Caco-2 (cell line): Measurements from ENCODE around the gene BANP. TPM values are rescaled to one million over a fixed set of nuclear protein-coding genes. Genes with fewer than 3 reads are reported as not detected.

Experiments
- BruUV-seq: library from RNA; stranded (reverse); fragments of 400-500 nt; replicated peaks from 2 replicates; lab custom pipeline; 2021; lab: Mats Ljungman, UMichigan
- CTCF ChIA-PET: fragments of 300-600 bp; sonication (Branson Sonifier 250); formaldehyde crosslinking; loops from one replicate; lab custom pipeline; 2022; ENCODE audit warnings: antibody characterized with exemption; lab: Charles Lee
- POLR2A ChIA-PET: fragments of 300-600 bp; sonication (Branson Sonifier 250); formaldehyde crosslinking; loops from one replicate; lab custom pipeline; 2022; ENCODE audit warnings: antibody characterized with exemption; lab: Charles Lee
- DNase-seq, 2 experiments: peaks; one replicate each; pipeline versions ENCODE4 v3.0.0 to v3.0.0-alpha.2; 2020 to 2022
- H3K27me3 ChIP-seq: replicated peaks from 2 replicates; pipeline ENCODE4 v1.6.0; 2011; ENCODE audit warnings: low read length; ENCODE audit not compliant: control insufficient read depth, insufficient read depth
- H3K36me3 ChIP-seq: 2 replicates; pipeline ENCODE4 v1.5.1; 2011; ENCODE audit warnings: low read length; ENCODE audit not compliant: control insufficient read depth, insufficient read depth
- H3K4me1 ChIP-seq: fragments of 250-450 bp; sonication (Bioruptor Pico); 2 replicates; pipeline ENCODE4 v1.5.1; 2020; ENCODE audit warnings: mild to moderate bottlenecking
- H3K4me3 ChIP-seq: 2 replicates; pipeline ENCODE4 v1.5.1; 2011; ENCODE audit warnings: low read depth, mild to moderate bottlenecking, control low read depth, low read length
- H3K9me3 ChIP-seq: fragments of 250-450 bp; sonication (Bioruptor Pico); 2 replicates; pipeline ENCODE4 v1.5.1; 2020; ENCODE audit warnings: mild to moderate bottlenecking, moderate library complexity
- H3K27ac Mint-ChIP-seq: one replicate; pipeline ENCODE4 v1.8.0; 2022; ENCODE audit warnings: mixed read lengths; ENCODE audit not compliant: unreplicated experiment
- H3K27me3 Mint-ChIP-seq: one replicate; pipeline ENCODE4 v1.8.0; 2022; ENCODE audit warnings: mixed read lengths; ENCODE audit not compliant: insufficient read depth, unreplicated experiment
- H3K36me3 Mint-ChIP-seq: one replicate; pipeline ENCODE4 v1.8.0; 2022; ENCODE audit warnings: mild to moderate bottlenecking, mixed read lengths; ENCODE audit not compliant: insufficient read depth, unreplicated experiment
- H3K4me1 Mint-ChIP-seq: one replicate; pipeline ENCODE4 v1.8.0; 2022; ENCODE audit warnings: low read depth, mixed read lengths; ENCODE audit not compliant: unreplicated experiment
- H3K4me3 Mint-ChIP-seq: one replicate; pipeline ENCODE4 v1.8.0; 2022; ENCODE audit warnings: mild to moderate bottlenecking, moderate library complexity, mixed read lengths; ENCODE audit not compliant: unreplicated experiment
- H3K9me3 Mint-ChIP-seq: one replicate; pipeline ENCODE4 v1.8.0; 2022; ENCODE audit warnings: mixed read lengths; ENCODE audit not compliant: unreplicated experiment
- intact Hi-C: fragments of 100-400 bp; cut with micrococcal nuclease; formaldehyde crosslinking; loops from one replicate; pipeline ENCODE4 v1.10.0; 2022; ENCODE audit not compliant: unreplicated experiment
- total RNA-seq: library from RNA; stranded (reverse); gene quantifications from 2 replicates; pipeline ENCODE4 v1.2.3, GENCODE V29; 2022
- TF ChIP-seq, protein P1 (sequence below), 2 experiments: fragments of 200-600 bp in 1 of 2; IDR thresholded peaks; 1 replicate in 1 of 2; 2 replicates in 1 of 2; pipeline versions ENCODE4 v1.5.1 to v1.8.0; 2011 to 2022; ENCODE audit warnings: antibody characterized with exemption in 1 of 2, control low read depth in 1 of 2, inconsistent platforms in 1 of 2, low read depth in 1 of 2, low read length in 1 of 2, mild to moderate bottlenecking in 1 of 2, moderate library complexity in 1 of 2; ENCODE audit not compliant: insufficient read depth in 1 of 2, severe bottlenecking in 1 of 2, unreplicated experiment in 1 of 2

The BANP gene
- total RNA-seq, 1 experiment from 2014 or later: 44.4 TPM

DNA sequence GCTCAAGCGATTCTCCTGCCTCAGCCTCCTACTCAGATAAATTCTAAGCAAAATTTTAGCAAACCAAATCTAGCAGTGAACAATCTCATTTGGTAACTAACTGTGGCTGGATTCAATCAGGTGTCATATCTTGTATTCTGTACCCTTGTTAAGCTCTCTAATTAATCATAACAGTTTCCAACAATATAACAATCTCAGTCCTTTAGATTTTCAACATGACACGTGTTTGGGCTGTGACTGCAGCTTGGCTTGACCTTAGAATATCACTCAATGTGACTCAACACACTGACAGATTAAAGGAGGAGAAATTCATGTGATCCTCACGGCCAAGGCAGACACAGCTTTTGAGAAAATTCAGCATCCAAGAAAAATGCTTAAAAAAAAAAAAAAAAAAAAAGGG is 133.6 kb downstream of the BANP start:
- intact Hi-C loops: no loop called here
- Mint-ChIP-seq H3K27me3 (no peaks in the 10 kb centered on the region), H3K27ac (no peak overlapping the region), H3K9me3 (no peaks in the 10 kb centered on the region), H3K4me3 (no peak overlapping the region), H3K36me3 (no peaks in the 10 kb centered on the region), H3K4me1 (no peaks in the 10 kb centered on the region)
- TF ChIP-seq, protein P1, sequence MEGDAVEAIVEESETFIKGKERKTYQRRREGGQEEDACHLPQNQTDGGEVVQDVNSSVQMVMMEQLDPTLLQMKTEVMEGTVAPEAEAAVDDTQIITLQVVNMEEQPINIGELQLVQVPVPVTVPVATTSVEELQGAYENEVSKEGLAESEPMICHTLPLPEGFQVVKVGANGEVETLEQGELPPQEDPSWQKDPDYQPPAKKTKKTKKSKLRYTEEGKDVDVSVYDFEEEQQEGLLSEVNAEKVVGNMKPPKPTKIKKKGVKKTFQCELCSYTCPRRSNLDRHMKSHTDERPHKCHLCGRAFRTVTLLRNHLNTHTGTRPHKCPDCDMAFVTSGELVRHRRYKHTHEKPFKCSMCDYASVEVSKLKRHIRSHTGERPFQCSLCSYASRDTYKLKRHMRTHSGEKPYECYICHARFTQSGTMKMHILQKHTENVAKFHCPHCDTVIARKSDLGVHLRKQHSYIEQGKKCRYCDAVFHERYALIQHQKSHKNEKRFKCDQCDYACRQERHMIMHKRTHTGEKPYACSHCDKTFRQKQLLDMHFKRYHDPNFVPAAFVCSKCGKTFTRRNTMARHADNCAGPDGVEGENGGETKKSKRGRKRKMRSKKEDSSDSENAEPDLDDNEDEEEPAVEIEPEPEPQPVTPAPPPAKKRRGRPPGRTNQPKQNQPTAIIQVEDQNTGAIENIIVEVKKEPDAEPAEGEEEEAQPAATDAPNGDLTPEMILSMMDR (IDR thresholded peaks at IDR 0.05; ENCODE audit: insufficient read depth in 1 of 2, low read depth in 1 of 2, low read length in 1 of 2, severe bottlenecking in 1 of 2, unreplicated experiment in 1 of 2): no peak
- H3K9me3 ChIP-seq: no peaks in the 10 kb centered on the region
- no peak overlapping the region for H3K4me3 ChIP-seq
- no TSS peak for BruUV-seq
- DNase-seq: no peak
- H3K36me3 ChIP-seq: no peaks in the 10 kb centered on the region
- no peaks in the 10 kb centered on the region for H3K27me3 ChIP-seq
- ChIA-PET CTCF (interaction anchor here (0.6 kb wide), 2 partner anchors 14 to 805 kb away, joined by 3 to 5 read pairs; no protein-coding TSS in a partner anchor), POLR2A (no interaction called here)
- H3K4me1 ChIP-seq: no peaks in the 10 kb centered on the region; the same call in 1 of the 2 replicates

DNA sequence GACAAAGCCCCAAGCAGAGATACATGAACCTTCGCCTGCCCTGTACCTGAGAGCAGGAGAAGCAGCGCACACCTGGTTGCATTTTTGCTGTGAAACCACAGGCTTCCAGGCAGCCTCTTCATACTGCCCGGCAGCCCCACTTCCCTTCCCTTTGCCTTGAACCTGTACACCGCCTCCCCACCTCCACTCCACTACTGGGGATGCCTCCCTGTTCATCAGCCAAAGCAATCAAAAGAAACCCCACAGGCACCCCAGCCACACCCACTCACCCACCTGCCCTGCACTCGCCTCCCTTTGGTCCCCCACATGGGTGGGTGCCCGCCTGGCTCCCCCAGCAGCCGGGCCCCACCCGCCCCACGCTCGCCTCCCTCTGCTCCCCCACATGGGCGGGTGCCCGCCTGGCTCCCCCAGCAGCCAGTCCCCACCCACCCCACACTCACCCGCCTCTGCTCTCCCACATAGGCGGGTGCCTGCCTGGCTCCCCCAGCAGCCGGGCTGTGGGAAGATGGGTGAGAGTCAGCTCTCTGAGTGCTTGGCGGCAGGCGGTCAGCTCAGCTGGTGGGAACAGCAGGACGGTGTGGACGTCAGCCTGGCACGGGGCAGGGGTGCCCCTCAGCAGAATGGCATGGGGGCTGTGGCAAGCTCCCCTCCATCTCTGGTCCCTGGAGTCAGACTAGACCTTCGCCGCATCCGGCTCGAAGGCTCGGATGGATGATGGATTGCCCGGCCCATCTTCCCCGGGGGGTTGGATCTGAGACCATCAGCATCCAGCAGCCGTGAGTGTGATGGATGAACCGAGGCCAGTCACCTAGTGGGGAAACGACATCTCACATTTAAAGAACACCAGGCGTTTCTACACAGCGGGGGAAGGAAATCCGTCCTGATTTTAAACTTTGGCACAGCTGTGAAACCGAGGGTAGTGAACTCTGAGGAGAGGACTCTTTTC is 135.6 kb downstream of the BANP start:
- TF ChIP-seq, protein P1 (IDR thresholded peaks at IDR 0.05; ENCODE audit: insufficient read depth in 1 of 2, low read depth in 1 of 2, low read length in 1 of 2, severe bottlenecking in 1 of 2, unreplicated experiment in 1 of 2): no peak
- no peak overlapping the region for H3K27ac Mint-ChIP-seq
- POLR2A ChIA-PET: no interaction called here

DNA sequence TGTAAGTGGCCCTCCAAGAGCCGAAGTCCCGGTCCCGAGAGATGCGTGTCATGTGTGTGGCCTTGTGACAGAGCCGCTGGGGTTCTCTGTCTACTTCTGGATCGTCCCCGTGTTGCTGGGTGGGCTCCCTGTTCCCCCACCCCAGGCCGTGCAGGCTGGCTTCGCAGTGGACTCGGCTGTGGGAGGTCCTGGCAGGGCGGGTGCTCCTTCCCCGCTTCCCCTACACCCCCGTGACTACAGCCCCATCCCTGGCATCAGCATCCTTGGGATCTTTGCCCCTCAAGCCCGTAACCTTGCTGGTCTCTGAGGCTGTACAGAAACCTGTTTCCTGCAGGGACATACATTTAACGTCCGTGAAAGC is 136.3 kb downstream of the BANP start:
- Mint-ChIP-seq H3K9me3 (no peaks in the 10 kb centered on the region), H3K4me3 (no peak overlapping the region), H3K27me3 (no peaks in the 10 kb centered on the region), H3K36me3 (no peaks in the 10 kb centered on the region), H3K4me1 (no peaks in the 10 kb centered on the region), H3K27ac (no peak overlapping the region)
- H3K36me3 ChIP-seq: no peaks in the 10 kb centered on the region
- H3K9me3 ChIP-seq: no peaks in the 10 kb centered on the region
- POLR2A ChIA-PET: no interaction called here
- TF ChIP-seq, protein P1 (IDR thresholded peaks at IDR 0.05; ENCODE audit: insufficient read depth in 1 of 2, low read depth in 1 of 2, low read length in 1 of 2, severe bottlenecking in 1 of 2, unreplicated experiment in 1 of 2): no peak
- no TSS peak for BruUV-seq
- H3K27me3 ChIP-seq: no peaks in the 10 kb centered on the region
- H3K4me3 ChIP-seq: no peak overlapping the region
- intact Hi-C loops: no loop called here
- no peaks in the 10 kb centered on the region; the same call in 1 of the 2 replicates for H3K4me1 ChIP-seq
- DNase-seq: no peak
- CTCF ChIA-PET: no interaction called here

More for the DNA sequence above, 135.6 kb downstream of the BANP start:
- H3K4me1 ChIP-seq: no peaks in the 10 kb centered on the region; the same call in 1 of the 2 replicates
- no TSS peak for BruUV-seq
- H3K36me3 Mint-ChIP-seq: no peaks in the 10 kb centered on the region
- H3K4me1 Mint-ChIP-seq: no peaks in the 10 kb centered on the region
- H3K4me3 ChIP-seq: no peak overlapping the region
- H3K9me3 Mint-ChIP-seq: no peaks in the 10 kb centered on the region
- no peaks in the 10 kb centered on the region for H3K27me3 ChIP-seq
- H3K9me3 ChIP-seq: no peaks in the 10 kb centered on the region
- H3K36me3 ChIP-seq: no peaks in the 10 kb centered on the region
- DNase-seq: no peak
- no peak overlapping the region for H3K4me3 Mint-ChIP-seq
- H3K27me3 Mint-ChIP-seq: no peaks in the 10 kb centered on the region
- CTCF ChIA-PET: no interaction called here
- intact Hi-C loops: no loop called here
